K562 (cell line): ENCODE data around the gene MOCS3.

Source experiments
- CC2D1A ChIP-seq: fragments of 450-650 bp; IDR thresholded peaks from 2 replicates; pipeline ENCODE4 v1.6.1; 2017; ENCODE audit warnings: mild to moderate bottlenecking
- EHMT2 ChIP-seq: fragments of 450-650 bp; IDR thresholded peaks from 2 replicates; pipeline ENCODE4 v1.6.1; 2018; ENCODE audit warnings: antibody characterized with exemption
- EP300 ChIP-seq: IDR thresholded peaks from 2 replicates; pipeline ENCODE4 v1.6.1; 2012; ENCODE audit warnings: low read length, improper control_type of control experiment
- MITF ChIP-seq: IDR thresholded peaks from 2 replicates; pipeline ENCODE4 v1.6.1; 2014; ENCODE audit warnings: antibody characterized with exemption
- SIN3A ChIP-seq, 2 experiments: fragments of 150-350 bp in 1 of 2; IDR thresholded peaks; 2 replicates each; pipeline ENCODE4 v1.6.1; 2011 to 2016; ENCODE audit warnings: borderline replicate concordance in 2 of 2, low read depth in 2 of 2, low read length in 2 of 2, mild to moderate bottlenecking in 2 of 2, moderate library complexity in 2 of 2; ENCODE audit not compliant: control insufficient read depth in 1 of 2
- SMAD3 ChIP-seq: fragments of 450-650 bp; formaldehyde crosslinking; conservative IDR thresholded peaks from 2 replicates; pipeline ENCODE4 v1.4.0; 2020; ENCODE audit warnings: mild to moderate bottlenecking
- SMARCA5 ChIP-seq: fragments of 450-650 bp; IDR thresholded peaks from 2 replicates; pipeline ENCODE4 v1.6.1; 2016
- STAT6 ChIP-seq: sonication (generic); formaldehyde crosslinking; IDR thresholded peaks from 2 replicates; pipeline ENCODE4 v1.8.1; 2023; ENCODE audit warnings: mild to moderate bottlenecking, missing genetic modification reagents
- TARDBP ChIP-seq: fragments of 450-650 bp; IDR thresholded peaks from 2 replicates; pipeline ENCODE4 v1.6.1; 2016
- UBTF ChIP-seq, 2 experiments: IDR thresholded peaks; 2 replicates each; pipeline ENCODE4 v1.6.1; 2012; ENCODE audit warnings: improper control_type of control experiment in 2 of 2, low read depth in 2 of 2, low read length in 2 of 2, borderline replicate concordance in 1 of 2
- USF2 ChIP-seq: sonication (generic); formaldehyde crosslinking; IDR thresholded peaks from 2 replicates; pipeline ENCODE4 v1.5.0; 2020; ENCODE audit warnings: missing genetic modification reagents
- ZNF146 ChIP-seq: IDR thresholded peaks from one replicate; pipeline ENCODE4 v1.6.1; 2018; ENCODE audit warnings: missing compliant biosample characterization; ENCODE audit not compliant: unreplicated experiment

GRCh38 chr20:50911030-50911429 lies 47.6 kb upstream of the MOCS3 start:
- TF ChIP-seq SIN3A (IDR thresholded peaks at IDR 0.05; ENCODE audit: borderline replicate concordance in 2 of 2, control insufficient read depth in 1 of 2, low read depth in 2 of 2, low read length in 2 of 2): no peak
- no peak for TF ChIP-seq CC2D1A
- TF ChIP-seq SMARCA5: no peak
- no peak for TF ChIP-seq UBTF (IDR thresholded peaks at IDR 0.05; ENCODE audit: borderline replicate concordance in 1 of 2, low read depth in 2 of 2, low read length in 2 of 2)
- no peak for TF ChIP-seq STAT6 (CRISPR knock-in tag)
- TF ChIP-seq TARDBP: no peak
- no peak for TF ChIP-seq USF2 (CRISPR knock-in tag)
- no peak for TF ChIP-seq MITF
- no peak for TF ChIP-seq SMAD3 (CRISPR knock-in tag)
- no peak for TF ChIP-seq ZNF146 (CRISPR knock-in tag)
- TF ChIP-seq EHMT2: no peak
- TF ChIP-seq EP300: no peak
